GM12878 (cell line): ENCODE results near the gene GAB1. TPM values are rescaled to one million over a fixed set of nuclear protein-coding genes. Genes with fewer than 3 reads are reported as not detected.

Source experiments
- ATAC-seq: fragments of 200-7000 bp; cut with Tn5 transposase; 3 replicates; pipeline ENCODE4 v1.9.1; 2020; ENCODE audit warnings: mild to moderate bottlenecking, moderate library complexity
- BruUV-seq: library from RNA; stranded (reverse); fragments of 400-500 nt; replicated peaks from 2 replicates; lab custom pipeline; 2021; lab: Mats Ljungman, UMichigan
- CTCF ChIA-PET: fragments of 300-600 bp; sonication (Branson Sonifier 250); formaldehyde crosslinking; extraction: SDS; loops from one replicate; lab custom pipeline; 2021; ENCODE audit warnings: inconsistent platforms; lab: Yijun Ruan, JAX
- POLR2A ChIA-PET: fragments of 350-600 bp; formaldehyde crosslinking; extraction: SDS; loops from one replicate; lab custom pipeline; 2021; ENCODE audit warnings: inconsistent platforms; lab: Charles Lee
- RAD21 ChIA-PET: fragments of 300-600 bp; sonication (Branson Sonifier 250); formaldehyde crosslinking; loops from one replicate; lab custom pipeline; 2023; ENCODE audit warnings: antibody characterized with exemption; ENCODE audit not compliant: unreplicated experiment; lab: Charles Lee
- SMC1A ChIA-PET: fragments of 300-600 bp; sonication (Branson Sonifier 250); formaldehyde crosslinking; loops from one replicate; lab custom pipeline; 2023; ENCODE audit not compliant: unreplicated experiment, uncharacterized antibody; lab: Charles Lee
- DNase-seq: peaks from one replicate; pipeline ENCODE4 v3.0.0-alpha.2; 2011; ENCODE audit warnings: low read depth, low spot score
- FAIRE-seq: peaks from 3 replicates; lab custom pipeline; 2011; peaks lifted over from hg19 to GRCh38; lab: Jason Lieb, UNC
- H2AFZ ChIP-seq: 2 replicates; pipeline ENCODE4 v1.6.0; 2011; ENCODE audit warnings: low read depth, low read length, control low read depth; ENCODE audit not compliant: control insufficient read depth
- H3K27ac ChIP-seq: 2 replicates; pipeline ENCODE4 v1.5.1; 2011; ENCODE audit warnings: control low read depth; ENCODE audit not compliant: control insufficient read depth, insufficient read depth
- H3K27me3 ChIP-seq, 2 experiments: replicated peaks in 1 of 2; 2 replicates each; pipeline versions ENCODE4 v1.6.0 to v1.6.1; 2011; ENCODE audit warnings: low read length in 1 of 2; ENCODE audit not compliant: control insufficient read depth in 2 of 2, insufficient read depth in 2 of 2
- H3K36me3 ChIP-seq, 2 experiments: 2 replicates each; pipeline ENCODE4 v1.5.1; 2011; ENCODE audit warnings: low read length in 1 of 2; ENCODE audit not compliant: control insufficient read depth in 2 of 2, insufficient read depth in 2 of 2
- H3K4me1 ChIP-seq: 2 replicates; pipeline ENCODE4 v1.6.1; 2011; ENCODE audit warnings: mild to moderate bottlenecking, low read length, moderate library complexity, mixed read lengths; ENCODE audit not compliant: control insufficient read depth, insufficient read depth
- H3K4me2 ChIP-seq: 2 replicates; pipeline ENCODE4 v1.6.0; 2011; ENCODE audit warnings: control low read depth; ENCODE audit not compliant: control insufficient read depth, insufficient read depth
- H3K4me3 ChIP-seq: fragments of 200-600 bp; sonication (generic); 2 replicates; pipeline ENCODE4 v1.5.1; 2016
- H3K79me2 ChIP-seq: 2 replicates; pipeline ENCODE4 v1.6.0; 2011; ENCODE audit warnings: low read length; ENCODE audit not compliant: control insufficient read depth, insufficient read depth
- H3K9ac ChIP-seq: 2 replicates; pipeline ENCODE4 v1.8.0; 2011; ENCODE audit warnings: low read length, control low read depth, mixed read lengths; ENCODE audit not compliant: control insufficient read depth, insufficient read depth
- H3K9me3 ChIP-seq: replicated peaks from 3 replicates; pipeline ENCODE4 v1.5.1; 2011; ENCODE audit warnings: mild to moderate bottlenecking, low read length; ENCODE audit not compliant: control insufficient read depth, insufficient read depth
- H4K20me1 ChIP-seq: 2 replicates; pipeline ENCODE4 v1.6.0; 2011; ENCODE audit not compliant: control insufficient read depth, insufficient read depth
- ASH2L ChIP-seq: fragments of 300-600, 200-600 bp; sonication (generic); IDR thresholded peaks from 2 replicates; pipeline ENCODE4 v1.6.1; 2017; ENCODE audit warnings: low read depth, mild to moderate bottlenecking, borderline replicate concordance
- CBFB ChIP-seq: IDR thresholded peaks from 2 replicates; pipeline ENCODE4 v1.6.1; 2016; ENCODE audit warnings: antibody characterized with exemption, low read depth
- HDAC2 ChIP-seq: fragments of 200-600 bp; sonication (generic); IDR thresholded peaks from 2 replicates; pipeline ENCODE4 v1.6.1; 2017
- NFIC ChIP-seq: IDR thresholded peaks from 2 replicates; pipeline ENCODE4 v1.6.1; 2012; ENCODE audit warnings: low read depth, mild to moderate bottlenecking, inconsistent platforms, low read length, moderate library complexity
- NR2C2 ChIP-seq: IDR thresholded peaks from 2 replicates; pipeline ENCODE4 v1.6.1; 2011; ENCODE audit warnings: borderline replicate concordance, low read depth; ENCODE audit not compliant: control insufficient read depth, insufficient read length
- NRF1 ChIP-seq: conservative IDR thresholded peaks from 2 replicates; pipeline ENCODE4 v1.6.1; 2011; ENCODE audit warnings: mild to moderate bottlenecking, low read depth, low read length, improper control_type of control experiment
- RBBP5 ChIP-seq: fragments of 200-600 bp; sonication (generic); conservative IDR thresholded peaks from 2 replicates; pipeline ENCODE4 v1.6.1; 2016
- SMAD1 ChIP-seq: fragments of 450-650 bp; IDR thresholded peaks from 2 replicates; pipeline ENCODE4 v1.6.1; 2018; ENCODE audit warnings: mild to moderate bottlenecking, low read depth; ENCODE audit not compliant: partially characterized antibody
- YBX1 ChIP-seq: fragments of 450-650 bp; IDR thresholded peaks from 2 replicates; pipeline ENCODE4 v1.6.1; 2016; ENCODE audit warnings: antibody characterized with exemption
- WGBS: methylation state at CpG from one replicate; pipeline ENCODE4 v1.1.6; 2016; ENCODE audit warnings: low lambda C conversion rate; ENCODE audit not compliant: insufficient replicate concordance, insufficient coverage; ENCODE audit errors: missing lambda C conversion rate; 5-methylcytosine and 5-hydroxymethylcytosine counted together
- in situ Hi-C: fragments of 300-500 bp; cut with MboI; formaldehyde crosslinking; loops from 9 replicates; pipeline ENCODE4 v1.14.3; 2018; ENCODE audit warnings: mixed read lengths
- intact Hi-C: fragments of 100-400 bp; cut with micrococcal nuclease; formaldehyde crosslinking; loops from one replicate; pipeline ENCODE4 v1.14.2; 2022; ENCODE audit not compliant: unreplicated experiment
- polyA plus RNA-seq, 11 experiments: library from polyadenylated mRNA; depleted of rRNA in 4 of 11; unstranded in 6 of 11; stranded (reverse) in 5 of 11; fragments of >200 nt; fragmentation: Nextera tagmentation in 4 of 11; fragmentation: Illumina TruSeq in 1 of 11; extraction: Ambion mirVana in 4 of 11; extraction: Trizol in 1 of 11; gene quantifications; 1 replicate in 1 of 11; 2 replicates in 10 of 11; pipeline versions ENCODE4 v1.2.1 to v1.2.3, GENCODE V29; 2011 to 2016; ENCODE audit warnings: inconsistent platforms in 2 of 11, missing spikeins in 2 of 11, low read depth in 1 of 11
- total RNA-seq, 4 experiments: library from RNA; depleted of rRNA in 3 of 4; stranded (reverse); fragments of >200 nt in 3 of 4; fragmentation: Illumina TruSeq in 1 of 4; extraction: Trizol in 1 of 4; gene quantifications; 2 replicates each; pipeline versions ENCODE4 v1.2.1 to v1.2.3, GENCODE V29; 2013 to 2021
- TF ChIP-seq, protein P1 (sequence below): IDR thresholded peaks from 2 replicates; pipeline ENCODE4 v1.6.1; 2011; ENCODE audit warnings: low read depth, mild to moderate bottlenecking, low read length, moderate library complexity, borderline replicate concordance; ENCODE audit errors: extremely low read depth
- TF ChIP-seq, protein P2 (sequence below): IDR thresholded peaks from 2 replicates; pipeline ENCODE4 v1.6.1; 2012; ENCODE audit warnings: improper control_type of control experiment, low read depth, low read length; ENCODE audit not compliant: insufficient replicate concordance
- TF ChIP-seq, protein P3 (sequence below): fragments of 450-650 bp; IDR thresholded peaks from 2 replicates; pipeline ENCODE4 v1.6.1; 2017; ENCODE audit warnings: mild to moderate bottlenecking, low read depth, inconsistent platforms; ENCODE audit not compliant: poor library complexity, severe bottlenecking
- TF ChIP-seq, protein P4 (sequence below): fragments of 450-650 bp; formaldehyde crosslinking; IDR thresholded peaks from 2 replicates; pipeline ENCODE4 v1.5.0; 2022; ENCODE audit warnings: mild to moderate bottlenecking, missing genetic modification characterization

GAB1 gene
- total and polyA plus RNA-seq, 10 of the 15 experiments (the other 5 are each of a cell fraction or from before 2014, with no cell fraction given), result 0.37 to 5.3 (median 3.2) TPM

DNA sequence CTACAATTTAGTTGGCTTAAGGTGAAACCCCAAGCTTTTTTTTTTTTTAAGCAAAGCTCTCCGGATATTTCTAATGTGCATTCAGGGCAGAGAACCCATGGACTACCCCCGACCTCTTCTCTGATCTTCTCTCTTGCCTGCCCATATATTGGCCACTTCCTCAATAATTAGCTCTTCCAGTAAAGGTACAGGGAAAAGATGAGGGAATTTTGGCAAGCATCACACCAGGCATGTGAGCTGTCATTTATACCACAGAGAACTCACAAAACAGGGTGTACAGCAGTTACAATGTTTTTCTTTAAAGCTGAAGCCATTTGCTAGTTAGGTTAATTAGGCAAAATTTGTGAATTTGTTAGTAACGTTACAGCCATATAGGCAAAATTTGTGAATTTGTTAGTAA, 73.3 kb downstream of the GAB1 start:
- ChIA-PET POLR2A (interaction anchor here (0.6 to 2.7 kb wide), 4 partner anchors 8 to 925 kb away, joined by 3 to 10 read pairs (median 5); no protein-coding TSS in a partner anchor), SMC1A (interaction anchor here (0.6 to 12.4 kb wide), 6 partner anchors 8 to 101 kb away, joined by 3 to 166 read pairs (median 6); no protein-coding TSS in a partner anchor), RAD21 (interaction anchor here (1.9 to 2.7 kb wide), 2 partner anchors 8 to 33 kb away, joined by 10 to 12 read pairs; no protein-coding TSS in a partner anchor), CTCF (interaction anchor here (1.5 to 3.8 kb wide), 3 partner anchors 11 to 34 kb away, joined by 3 to 16 read pairs (median 7); no protein-coding TSS in a partner anchor)
- no peak for DNase-seq
- no peaks in the 10 kb centered on the region for H3K9me3 ChIP-seq
- no peak for ATAC-seq
- H3K4me3 ChIP-seq, result no peak overlapping the region
- H3K4me1 ChIP-seq, result peaks cover 6% of the 10 kb centered on the region; the same call in 1 of the 2 replicates
- no peak overlapping the region for H3K27ac ChIP-seq
- WGBS, result 33% methylated on average over 3 of the region's 3 CpGs
- no peaks in the 10 kb centered on the region for H3K36me3 ChIP-seq
- no peak overlapping the region for H3K4me2 ChIP-seq
- no peak overlapping the region for H3K9ac ChIP-seq
- no peak for FAIRE-seq
- H3K79me2 ChIP-seq, result no peaks in the 10 kb centered on the region
- no peak overlapping the region for H2AFZ ChIP-seq
- no peaks in the 10 kb centered on the region for H4K20me1 ChIP-seq
- H3K27me3 ChIP-seq, result peaks cover 0 to 2% of the 10 kb centered on the region in 2 experiments; a peak in 1 of 4 replicates
- intact Hi-C loops (no loop called here), in situ Hi-C loops (no loop called here)
- BruUV-seq, result no TSS peak
- TF ChIP-seq NR2C2 (no peak), CBFB (no peak), ASH2L (no peak), NFIC (no peak), SMAD1 (no peak), NRF1 (no peak), RBBP5 (no peak), YBX1 (no peak), HDAC2 (no peak)
- TF ChIP-seq, protein P1, sequence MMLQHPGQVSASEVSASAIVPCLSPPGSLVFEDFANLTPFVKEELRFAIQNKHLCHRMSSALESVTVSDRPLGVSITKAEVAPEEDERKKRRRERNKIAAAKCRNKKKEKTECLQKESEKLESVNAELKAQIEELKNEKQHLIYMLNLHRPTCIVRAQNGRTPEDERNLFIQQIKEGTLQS, result no peak
- TF ChIP-seq, protein P2, sequence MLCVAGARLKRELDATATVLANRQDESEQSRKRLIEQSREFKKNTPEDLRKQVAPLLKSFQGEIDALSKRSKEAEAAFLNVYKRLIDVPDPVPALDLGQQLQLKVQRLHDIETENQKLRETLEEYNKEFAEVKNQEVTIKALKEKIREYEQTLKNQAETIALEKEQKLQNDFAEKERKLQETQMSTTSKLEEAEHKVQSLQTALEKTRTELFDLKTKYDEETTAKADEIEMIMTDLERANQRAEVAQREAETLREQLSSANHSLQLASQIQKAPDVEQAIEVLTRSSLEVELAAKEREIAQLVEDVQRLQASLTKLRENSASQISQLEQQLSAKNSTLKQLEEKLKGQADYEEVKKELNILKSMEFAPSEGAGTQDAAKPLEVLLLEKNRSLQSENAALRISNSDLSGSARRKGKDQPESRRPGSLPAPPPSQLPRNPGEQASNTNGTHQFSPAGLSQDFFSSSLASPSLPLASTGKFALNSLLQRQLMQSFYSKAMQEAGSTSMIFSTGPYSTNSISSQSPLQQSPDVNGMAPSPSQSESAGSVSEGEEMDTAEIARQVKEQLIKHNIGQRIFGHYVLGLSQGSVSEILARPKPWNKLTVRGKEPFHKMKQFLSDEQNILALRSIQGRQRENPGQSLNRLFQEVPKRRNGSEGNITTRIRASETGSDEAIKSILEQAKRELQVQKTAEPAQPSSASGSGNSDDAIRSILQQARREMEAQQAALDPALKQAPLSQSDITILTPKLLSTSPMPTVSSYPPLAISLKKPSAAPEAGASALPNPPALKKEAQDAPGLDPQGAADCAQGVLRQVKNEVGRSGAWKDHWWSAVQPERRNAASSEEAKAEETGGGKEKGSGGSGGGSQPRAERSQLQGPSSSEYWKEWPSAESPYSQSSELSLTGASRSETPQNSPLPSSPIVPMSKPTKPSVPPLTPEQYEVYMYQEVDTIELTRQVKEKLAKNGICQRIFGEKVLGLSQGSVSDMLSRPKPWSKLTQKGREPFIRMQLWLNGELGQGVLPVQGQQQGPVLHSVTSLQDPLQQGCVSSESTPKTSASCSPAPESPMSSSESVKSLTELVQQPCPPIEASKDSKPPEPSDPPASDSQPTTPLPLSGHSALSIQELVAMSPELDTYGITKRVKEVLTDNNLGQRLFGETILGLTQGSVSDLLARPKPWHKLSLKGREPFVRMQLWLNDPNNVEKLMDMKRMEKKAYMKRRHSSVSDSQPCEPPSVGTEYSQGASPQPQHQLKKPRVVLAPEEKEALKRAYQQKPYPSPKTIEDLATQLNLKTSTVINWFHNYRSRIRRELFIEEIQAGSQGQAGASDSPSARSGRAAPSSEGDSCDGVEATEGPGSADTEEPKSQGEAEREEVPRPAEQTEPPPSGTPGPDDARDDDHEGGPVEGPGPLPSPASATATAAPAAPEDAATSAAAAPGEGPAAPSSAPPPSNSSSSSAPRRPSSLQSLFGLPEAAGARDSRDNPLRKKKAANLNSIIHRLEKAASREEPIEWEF, result no peak
- TF ChIP-seq, protein P3, sequence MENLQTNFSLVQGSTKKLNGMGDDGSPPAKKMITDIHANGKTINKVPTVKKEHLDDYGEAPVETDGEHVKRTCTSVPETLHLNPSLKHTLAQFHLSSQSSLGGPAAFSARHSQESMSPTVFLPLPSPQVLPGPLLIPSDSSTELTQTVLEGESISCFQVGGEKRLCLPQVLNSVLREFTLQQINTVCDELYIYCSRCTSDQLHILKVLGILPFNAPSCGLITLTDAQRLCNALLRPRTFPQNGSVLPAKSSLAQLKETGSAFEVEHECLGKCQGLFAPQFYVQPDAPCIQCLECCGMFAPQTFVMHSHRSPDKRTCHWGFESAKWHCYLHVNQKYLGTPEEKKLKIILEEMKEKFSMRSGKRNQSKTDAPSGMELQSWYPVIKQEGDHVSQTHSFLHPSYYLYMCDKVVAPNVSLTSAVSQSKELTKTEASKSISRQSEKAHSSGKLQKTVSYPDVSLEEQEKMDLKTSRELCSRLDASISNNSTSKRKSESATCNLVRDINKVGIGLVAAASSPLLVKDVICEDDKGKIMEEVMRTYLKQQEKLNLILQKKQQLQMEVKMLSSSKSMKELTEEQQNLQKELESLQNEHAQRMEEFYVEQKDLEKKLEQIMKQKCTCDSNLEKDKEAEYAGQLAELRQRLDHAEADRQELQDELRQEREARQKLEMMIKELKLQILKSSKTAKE, result no peak
- TF ChIP-seq, protein P4, sequence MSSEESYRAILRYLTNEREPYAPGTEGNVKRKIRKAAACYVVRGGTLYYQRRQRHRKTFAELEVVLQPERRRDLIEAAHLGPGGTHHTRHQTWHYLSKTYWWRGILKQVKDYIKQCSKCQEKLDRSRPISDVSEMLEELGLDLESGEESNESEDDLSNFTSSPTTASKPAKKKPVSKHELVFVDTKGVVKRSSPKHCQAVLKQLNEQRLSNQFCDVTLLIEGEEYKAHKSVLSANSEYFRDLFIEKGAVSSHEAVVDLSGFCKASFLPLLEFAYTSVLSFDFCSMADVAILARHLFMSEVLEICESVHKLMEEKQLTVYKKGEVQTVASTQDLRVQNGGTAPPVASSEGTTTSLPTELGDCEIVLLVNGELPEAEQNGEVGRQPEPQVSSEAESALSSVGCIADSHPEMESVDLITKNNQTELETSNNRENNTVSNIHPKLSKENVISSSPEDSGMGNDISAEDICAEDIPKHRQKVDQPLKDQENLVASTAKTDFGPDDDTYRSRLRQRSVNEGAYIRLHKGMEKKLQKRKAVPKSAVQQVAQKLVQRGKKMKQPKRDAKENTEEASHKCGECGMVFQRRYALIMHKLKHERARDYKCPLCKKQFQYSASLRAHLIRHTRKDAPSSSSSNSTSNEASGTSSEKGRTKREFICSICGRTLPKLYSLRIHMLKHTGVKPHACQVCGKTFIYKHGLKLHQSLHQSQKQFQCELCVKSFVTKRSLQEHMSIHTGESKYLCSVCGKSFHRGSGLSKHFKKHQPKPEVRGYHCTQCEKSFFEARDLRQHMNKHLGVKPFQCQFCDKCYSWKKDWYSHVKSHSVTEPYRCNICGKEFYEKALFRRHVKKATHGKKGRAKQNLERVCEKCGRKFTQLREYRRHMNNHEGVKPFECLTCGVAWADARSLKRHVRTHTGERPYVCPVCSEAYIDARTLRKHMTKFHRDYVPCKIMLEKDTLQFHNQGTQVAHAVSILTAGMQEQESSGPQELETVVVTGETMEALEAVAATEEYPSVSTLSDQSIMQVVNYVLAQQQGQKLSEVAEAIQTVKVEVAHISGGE (CRISPR knock-in tag), result no peak
